ENCODE measurements around the gene C1orf105.

The C1orf105 gene

GRCh38 chr1:172457479-172458130 is 37.1 kb downstream of the C1orf105 start:
- DNase-seq (ENCODE audit: low read depth in 2 of 2) = no peak

- DNase-seq (ENCODE audit: low read depth in 2 of 2) = no peak
Measured at GRCh38 chr1:172460177-172460576, 39.7 kb downstream of the C1orf105 start.

GRCh38 chr1:172460887-172461315 is 40.4 kb downstream of the C1orf105 start:
- no peak for DNase-seq (ENCODE audit: low read depth in 2 of 2)

- no peak for DNase-seq (ENCODE audit: low read depth in 2 of 2)
Measured at GRCh38 chr1:172465617-172466016, 45.1 kb downstream of the C1orf105 start.

- DNase-seq (ENCODE audit: low read depth in 2 of 2) = no peak
Measured at GRCh38 chr1:172466795-172467407, 46.4 kb downstream of the C1orf105 start.

GRCh38 chr1:172467446-172467845 is 47.0 kb downstream of the C1orf105 start:
- no peak for DNase-seq (ENCODE audit: low read depth in 2 of 2)

- no peak for DNase-seq (ENCODE audit: low read depth in 2 of 2)
Measured at GRCh38 chr1:172468296-172468695, 47.8 kb downstream of the C1orf105 start.

GRCh38 chr1:172469717-172470116 is 49.2 kb downstream of the C1orf105 start:
- no peak for DNase-seq (ENCODE audit: low read depth in 2 of 2)

GRCh38 chr1:172470149-172470548 is 49.7 kb downstream of the C1orf105 start:
- DNase-seq (ENCODE audit: low read depth in 2 of 2) = no peak

- DNase-seq (ENCODE audit: low read depth in 2 of 2) = no peak
Measured at GRCh38 chr1:172471666-172472065, 51.2 kb downstream of the C1orf105 start.

GRCh38 chr1:172472495-172472894 is 52.0 kb downstream of the C1orf105 start:
- DNase-seq (ENCODE audit: low read depth in 2 of 2) = no peak

- DNase-seq (ENCODE audit: low read depth in 2 of 2) = no peak
Measured at GRCh38 chr1:172473302-172473701, 52.8 kb downstream of the C1orf105 start.

- DNase-seq (ENCODE audit: low read depth in 2 of 2) = no peak
Measured at GRCh38 chr1:172473842-172474241, 53.4 kb downstream of the C1orf105 start.

- DNase-seq (ENCODE audit: low read depth in 2 of 2) = no peak
Measured at GRCh38 chr1:172476218-172476811, 55.8 kb downstream of the C1orf105 start.

- DNase-seq (ENCODE audit: low read depth in 2 of 2) = no peak
Measured at GRCh38 chr1:172477216-172477615, 56.7 kb downstream of the C1orf105 start.

GRCh38 chr1:172477741-172478140 is 57.3 kb downstream of the C1orf105 start:
- no peak for DNase-seq (ENCODE audit: low read depth in 2 of 2)

- DNase-seq (ENCODE audit: low read depth in 2 of 2) = no peak
Measured at GRCh38 chr1:172478485-172478884, 58.0 kb downstream of the C1orf105 start.

- DNase-seq (ENCODE audit: low read depth in 2 of 2) = no peak
Measured at GRCh38 chr1:172480431-172480830, 59.9 kb downstream of the C1orf105 start.

GRCh38 chr1:172482044-172482443 is 61.6 kb downstream of the C1orf105 start:
- no peak for DNase-seq (ENCODE audit: low read depth in 2 of 2)

- DNase-seq (ENCODE audit: low read depth in 2 of 2) = no peak
Measured at GRCh38 chr1:172483448-172483847, 63.0 kb downstream of the C1orf105 start.

- no peak for DNase-seq (ENCODE audit: low read depth in 2 of 2)
Measured at GRCh38 chr1:172484252-172484651, 63.8 kb downstream of the C1orf105 start.

GRCh38 chr1:172485626-172486025 is 65.1 kb downstream of the C1orf105 start:
- no peak for DNase-seq (ENCODE audit: low read depth in 2 of 2)

- no peak for DNase-seq (ENCODE audit: low read depth in 2 of 2)
Measured at GRCh38 chr1:172486805-172487454, 66.4 kb downstream of the C1orf105 start.

Data from stimulated activated CD4-positive, alpha-beta T cell treated with anti-CD3 and anti-CD28 coated beads, Interleukin-12 subunit alpha, Interleukin-12 subunit beta, amount 100 ng/mL, for 24 hours (primary cell).